H1 (cell line): ENCODE measurements around the gene KLHL29. TPM values are rescaled to one million over a fixed set of nuclear protein-coding genes. Genes with fewer than 3 reads are reported as not detected.

Source experiments
- CTCF ChIA-PET: fragments of 300-600 bp; sonication (Branson Sonifier 250); formaldehyde crosslinking; loops from one replicate; lab custom pipeline; 2021; ENCODE audit not compliant: partially characterized antibody; lab: Charles Lee
- POLR2A ChIA-PET: fragments of 300-600 bp; sonication (Branson Sonifier 250); formaldehyde crosslinking; loops from one replicate; lab custom pipeline; 2021; ENCODE audit warnings: inconsistent platforms; ENCODE audit not compliant: partially characterized antibody; lab: Charles Lee
- DNase-seq, 2 experiments: peaks; one replicate each; pipeline versions ENCODE4 v3.0.0 to v3.0.0-alpha.2; 2010 to 2022; ENCODE audit warnings: low spot score in 2 of 2, low read depth in 1 of 2, mixed read lengths in 1 of 2
- FAIRE-seq: peaks from 2 replicates; lab custom pipeline; 2011; peaks lifted over from hg19 to GRCh38; lab: Jason Lieb, UNC
- H2AFZ ChIP-seq: 2 replicates; pipeline ENCODE4 v1.8.1; 2012; ENCODE audit warnings: low read length, inconsistent platforms
- H2AK5ac ChIP-seq: 2 replicates; pipeline ENCODE4 v1.6.1; 2013; ENCODE audit warnings: low read depth, low read length
- H2BK120ac ChIP-seq: replicated peaks from 2 replicates; pipeline ENCODE3; 2013; ENCODE audit warnings: low read depth, low read length, inconsistent platforms
- H2BK12ac ChIP-seq: 2 replicates; pipeline ENCODE4 v1.6.1; 2013; ENCODE audit warnings: low read depth, low read length
- H2BK15ac ChIP-seq: 2 replicates; pipeline ENCODE4 v1.6.1; 2013; ENCODE audit warnings: low read length
- H2BK20ac ChIP-seq: 2 replicates; pipeline ENCODE4 v1.6.1; 2013; ENCODE audit warnings: low read length
- H2BK5ac ChIP-seq: 2 replicates; pipeline ENCODE4 v1.6.1; 2013; ENCODE audit warnings: low read depth, low read length
- H3K14ac ChIP-seq: 2 replicates; pipeline ENCODE4 v1.6.1; 2013; ENCODE audit warnings: inconsistent platforms; ENCODE audit not compliant: insufficient read length
- H3K18ac ChIP-seq: 2 replicates; pipeline ENCODE4 v1.6.1; 2013; ENCODE audit warnings: low read length; ENCODE audit errors: extremely low read depth
- H3K23ac ChIP-seq: 2 replicates; pipeline ENCODE4 v1.6.1; 2013; ENCODE audit warnings: inconsistent platforms; ENCODE audit not compliant: insufficient read length
- H3K23me2 ChIP-seq: 2 replicates; pipeline ENCODE4 v1.6.1; 2013; ENCODE audit warnings: low read depth, low read length
- H3K27ac ChIP-seq: 2 replicates; pipeline ENCODE4 v1.6.1; 2011; ENCODE audit warnings: low read depth, low read length, inconsistent platforms
- H3K27me3 ChIP-seq, 4 experiments: replicated peaks in 1 of 4; 1 replicate in 1 of 4; 2 replicates in 3 of 4; pipeline versions ENCODE4 v1.6.1 to v1.8.1; 2011 to 2013; ENCODE audit warnings: low read length in 3 of 4, mild to moderate bottlenecking in 3 of 4, inconsistent platforms in 2 of 4, mixed read lengths in 2 of 4, moderate library complexity in 1 of 4; ENCODE audit not compliant: control insufficient read depth in 3 of 4, insufficient read depth in 3 of 4; ENCODE audit errors: extremely low read depth in 1 of 4
- H3K36me3 ChIP-seq, 4 experiments: 2 replicates each; pipeline versions ENCODE4 v1.6.1 to v1.8.1; 2011 to 2013; ENCODE audit warnings: mild to moderate bottlenecking in 4 of 4, low read length in 3 of 4, moderate library complexity in 2 of 4, control low read depth in 1 of 4, inconsistent platforms in 1 of 4; ENCODE audit not compliant: insufficient read depth in 4 of 4, control insufficient read depth in 2 of 4
- H3K4ac ChIP-seq: replicated peaks from 2 replicates; pipeline ENCODE3; 2013; ENCODE audit warnings: low read length, low read depth, mixed read lengths, inconsistent platforms; ENCODE audit not compliant: insufficient read length
- H3K4me1 ChIP-seq, 4 experiments: replicated peaks in 1 of 4; 1 replicate in 1 of 4; 2 replicates in 3 of 4; pipeline versions ENCODE4 v1.6.1 to v1.8.1; 2011 to 2013; ENCODE audit warnings: low read length in 3 of 4, inconsistent platforms in 2 of 4, mixed read lengths in 1 of 4; ENCODE audit not compliant: insufficient read depth in 4 of 4, control insufficient read depth in 3 of 4
- H3K4me2 ChIP-seq, 2 experiments: 2 replicates each; pipeline versions ENCODE4 v1.6.1 to v1.8.1; 2011 to 2013; ENCODE audit warnings: low read depth in 2 of 2, low read length in 2 of 2, control low read depth in 1 of 2, inconsistent platforms in 1 of 2, mild to moderate bottlenecking in 1 of 2; ENCODE audit not compliant: insufficient read depth in 1 of 2
- H3K4me3 ChIP-seq, 4 experiments: fragments of 200-600, 300-600 bp in 1 of 4; sonication (generic), shearing (Covaris generic), sonication (Bioruptor Twin) in 1 of 4; 2 replicates each; pipeline versions ENCODE4 v1.5.1 to v1.8.1; 2011 to 2016; ENCODE audit warnings: low read length in 4 of 4, low read depth in 3 of 4, control low read depth in 2 of 4, inconsistent platforms in 2 of 4, mild to moderate bottlenecking in 2 of 4, mixed read lengths in 1 of 4, moderate library complexity in 1 of 4; ENCODE audit not compliant: insufficient read depth in 2 of 4; ENCODE audit errors: extremely low read depth in 1 of 4
- H3K56ac ChIP-seq: replicated peaks from 2 replicates; pipeline ENCODE3; 2013; ENCODE audit warnings: low read depth, mild to moderate bottlenecking, mixed read lengths, low read length, inconsistent platforms; ENCODE audit not compliant: insufficient read length
- H3K79me1 ChIP-seq: 2 replicates; pipeline ENCODE4 v1.6.1; 2013; ENCODE audit warnings: low read depth, low read length, control low read depth
- H3K79me2 ChIP-seq, 2 experiments: 2 replicates each; pipeline versions ENCODE4 v1.6.1 to v1.8.1; 2012 to 2013; ENCODE audit warnings: low read length in 2 of 2, mild to moderate bottlenecking in 2 of 2, inconsistent platforms in 1 of 2; ENCODE audit not compliant: insufficient read depth in 2 of 2, control insufficient read depth in 1 of 2
- H3K9ac ChIP-seq, 4 experiments: replicated peaks in 1 of 4; 1 replicate in 1 of 4; 2 replicates in 3 of 4; pipeline versions ENCODE4 v1.6.1 to v1.8.1; 2011 to 2013; ENCODE audit warnings: low read depth in 3 of 4, low read length in 3 of 4, control low read depth in 2 of 4, mild to moderate bottlenecking in 2 of 4, moderate library complexity in 2 of 4, inconsistent platforms in 1 of 4; ENCODE audit errors: extremely low read depth in 1 of 4
- H3K9me3 ChIP-seq, 2 experiments: 2 replicates each; pipeline versions ENCODE4 v1.6.1 to v1.8.1; 2012 to 2013; ENCODE audit warnings: mild to moderate bottlenecking in 2 of 2, moderate library complexity in 2 of 2, control low read depth in 1 of 2, inconsistent platforms in 1 of 2, low read depth in 1 of 2, low read length in 1 of 2, mixed read lengths in 1 of 2; ENCODE audit not compliant: insufficient read depth in 2 of 2
- H4K20me1 ChIP-seq, 2 experiments: replicated peaks in 1 of 2; 2 replicates each; pipeline versions ENCODE3 to v1.8.1; 2011 to 2013; ENCODE audit warnings: inconsistent platforms in 2 of 2, low read length in 2 of 2, mild to moderate bottlenecking in 1 of 2; ENCODE audit not compliant: insufficient read depth in 2 of 2, control insufficient read depth in 1 of 2
- H4K5ac ChIP-seq: 2 replicates; pipeline ENCODE4 v1.6.1; 2013; ENCODE audit warnings: low read length, low read depth, mixed read lengths, inconsistent platforms; ENCODE audit not compliant: insufficient read length
- H4K8ac ChIP-seq: 2 replicates; pipeline ENCODE4 v1.8.0; 2013; ENCODE audit warnings: mild to moderate bottlenecking, moderate library complexity, low read length, inconsistent platforms; ENCODE audit not compliant: insufficient read depth; ENCODE audit errors: extremely low read depth
- H4K91ac ChIP-seq: replicated peaks from 2 replicates; pipeline ENCODE3; 2013; ENCODE audit warnings: low read length, mixed read lengths, inconsistent platforms; ENCODE audit not compliant: insufficient read length
- RAD21 ChIP-seq, 2 experiments: IDR thresholded peaks in 1 of 2; conservative IDR thresholded peaks in 1 of 2; 2 replicates each; pipeline ENCODE4 v1.6.1; 2011; ENCODE audit warnings: low read depth in 2 of 2, low read length in 2 of 2, improper control_type of control experiment in 1 of 2, inconsistent platforms in 1 of 2, mild to moderate bottlenecking in 1 of 2, moderate library complexity in 1 of 2
- RBBP5 ChIP-seq: IDR thresholded peaks from 2 replicates; pipeline ENCODE4 v1.7.1; 2012; ENCODE audit warnings: low read depth, mild to moderate bottlenecking, inconsistent platforms, low read length, moderate library complexity, borderline replicate concordance
- WGBS, 2 experiments: shearing (Covaris generic) in 1 of 2; methylation state at CpG; one replicate each; pipeline versions ENCODE4 v1.1.6 to v1.1.7; 2013 to 2015; ENCODE audit warnings: low lambda C conversion rate in 2 of 2, mixed read lengths in 2 of 2, inconsistent platforms in 1 of 2, low coverage in 1 of 2, missing lambda C conversion rate in 1 of 2; ENCODE audit not compliant: insufficient replicate concordance in 2 of 2, insufficient coverage in 1 of 2, insufficient read length in 1 of 2; ENCODE audit errors: extremely low coverage in 1 of 2, missing lambda C conversion rate in 1 of 2; 5-methylcytosine and 5-hydroxymethylcytosine counted together
- polyA plus RNA-seq, 7 experiments: library from polyadenylated mRNA; depleted of rRNA in 3 of 7; stranded (reverse) in 5 of 7; unstranded in 2 of 7; fragments of >200 nt in 5 of 7; fragments of 200-250 nt in 2 of 7; gene quantifications; 1 replicate in 5 of 7; 2 replicates in 1 of 7; 4 replicates in 1 of 7; pipeline versions ENCODE4 v1.2.1 to v1.2.3, GENCODE V29; 2011 to 2013; ENCODE audit warnings: missing spikeins in 2 of 7, mixed read lengths in 2 of 7
- total RNA-seq: library from RNA; stranded (reverse); fragmentation: NEBNext Ultra II Directional; extraction: Animal tissue kit (Norgen Biotek cat#: 25700); gene quantifications from 2 replicates; pipeline ENCODE4 v1.2.1, GENCODE V29; 2021

Gene KLHL29
- total and polyA plus RNA-seq, 2 of the 8 experiments (the other 6 are each of a cell fraction or from before 2014, with no cell fraction given), result 1.1 to 4.7 TPM

DNA sequence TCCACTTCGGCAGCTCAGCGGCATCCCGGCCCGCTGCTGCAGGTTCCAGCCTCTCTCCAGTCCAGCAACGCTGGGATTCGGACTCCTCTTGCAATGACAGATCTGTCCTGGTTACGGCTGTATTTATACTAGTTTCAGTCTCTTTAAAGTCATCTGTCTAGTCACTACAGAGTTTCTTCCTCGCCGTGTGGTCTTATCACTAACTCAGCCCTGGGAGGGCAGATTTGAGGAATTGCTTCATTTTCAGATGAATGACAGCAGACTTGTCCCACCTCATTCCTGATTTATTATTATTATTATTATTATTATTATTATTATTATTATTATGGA, 2.2 kb downstream of the KLHL29 start:
- no peak overlapping the region for H2AFZ ChIP-seq
- H3K4me1 ChIP-seq, result peaks cover 0 to 10% (median 2%) of the 10 kb centered on the region in 4 experiments; a peak in 4 of 7 replicates
- H3K4me2 ChIP-seq, result peak overlapping the region; percentile 96 to 100
- no peak overlapping the region for H2AK5ac ChIP-seq
- no peak overlapping the region for H3K27ac ChIP-seq
- H3K36me3 ChIP-seq, result no peaks in the 10 kb centered on the region; a peak in 1 of 8 replicates
- H2BK15ac ChIP-seq, result no peak overlapping the region
- POLR2A ChIA-PET, result interaction anchor here (0.7 to 1.4 kb wide), 2 partner anchors 10 to 11 kb away, joined by 3 read pairs; no protein-coding TSS in a partner anchor
- H3K23me2 ChIP-seq, result peaks cover 15% of the 10 kb centered on the region
- peaks cover 25 to 58% (median 47%) of the 10 kb centered on the region in 4 experiments for H3K27me3 ChIP-seq
- DNase-seq (no peak), FAIRE-seq (no peak)
- peak overlapping the region; percentile 45 to 71 (median 52) for H3K4me3 ChIP-seq
- H2BK120ac ChIP-seq, result no peak overlapping the region
- CTCF ChIA-PET, result interaction anchor here (0.9 to 1.5 kb wide), 5 partner anchors 9 to 237 kb away, joined by 3 to 4 read pairs (median 3); no protein-coding TSS in a partner anchor
- peaks cover 3 to 6% of the 10 kb centered on the region in 2 experiments for H4K20me1 ChIP-seq
- no peak overlapping the region for H4K91ac ChIP-seq
- WGBS, 2 experiments, result 14% methylated on average over 7 of the region's 9 CpGs; no CpG with 5 or more reads in 1 of the 2 experiments
- no peak overlapping the region for H3K56ac ChIP-seq
- no peak for TF ChIP-seq RBBP5
- TF ChIP-seq RAD21 (IDR thresholded peaks at IDR 0.05 in 1 of 2, conservative IDR thresholded peaks at IDR 0.05 in 1 of 2; ENCODE audit: low read depth in 2 of 2, low read length in 2 of 2), result 0 out of 4 replicates have a peak, but pooled peaks of 1 of the 2 experiments have one; percentile 1
- H3K79me1 ChIP-seq, result no peaks in the 10 kb centered on the region
- H3K9me3 ChIP-seq, result no peaks in the 10 kb centered on the region
- no peak overlapping the region for H3K18ac ChIP-seq
- H3K4ac ChIP-seq, result no peak overlapping the region
- H3K14ac ChIP-seq, result no peak overlapping the region
- H2BK5ac ChIP-seq, result no peak overlapping the region
- no peak overlapping the region for H4K8ac ChIP-seq
- H4K5ac ChIP-seq, result no peak overlapping the region
- H3K9ac ChIP-seq, result no peak overlapping the region
- H2BK20ac ChIP-seq, result no peak overlapping the region
- no peak overlapping the region for H2BK12ac ChIP-seq
- H3K79me2 ChIP-seq, result no peaks in the 10 kb centered on the region
- no peak overlapping the region for H3K23ac ChIP-seq
